Measurements from ENCODE around the gene EIF3C.
"Not testable (repeated sequence)": the region's sequence is repeated elsewhere in the genome, so short reads cannot be mapped to it uniquely, and the experiment has no call there.

GRCh38 chr16:28731253-28731652 lies 20.0 kb downstream of the EIF3C start:
- TF ChIP-seq CTCF, POLR2A (IDR thresholded peaks at IDR 0.05): not testable (repeated sequence)
